ENCODE measurements around the gene CYP46A1.

DNA sequence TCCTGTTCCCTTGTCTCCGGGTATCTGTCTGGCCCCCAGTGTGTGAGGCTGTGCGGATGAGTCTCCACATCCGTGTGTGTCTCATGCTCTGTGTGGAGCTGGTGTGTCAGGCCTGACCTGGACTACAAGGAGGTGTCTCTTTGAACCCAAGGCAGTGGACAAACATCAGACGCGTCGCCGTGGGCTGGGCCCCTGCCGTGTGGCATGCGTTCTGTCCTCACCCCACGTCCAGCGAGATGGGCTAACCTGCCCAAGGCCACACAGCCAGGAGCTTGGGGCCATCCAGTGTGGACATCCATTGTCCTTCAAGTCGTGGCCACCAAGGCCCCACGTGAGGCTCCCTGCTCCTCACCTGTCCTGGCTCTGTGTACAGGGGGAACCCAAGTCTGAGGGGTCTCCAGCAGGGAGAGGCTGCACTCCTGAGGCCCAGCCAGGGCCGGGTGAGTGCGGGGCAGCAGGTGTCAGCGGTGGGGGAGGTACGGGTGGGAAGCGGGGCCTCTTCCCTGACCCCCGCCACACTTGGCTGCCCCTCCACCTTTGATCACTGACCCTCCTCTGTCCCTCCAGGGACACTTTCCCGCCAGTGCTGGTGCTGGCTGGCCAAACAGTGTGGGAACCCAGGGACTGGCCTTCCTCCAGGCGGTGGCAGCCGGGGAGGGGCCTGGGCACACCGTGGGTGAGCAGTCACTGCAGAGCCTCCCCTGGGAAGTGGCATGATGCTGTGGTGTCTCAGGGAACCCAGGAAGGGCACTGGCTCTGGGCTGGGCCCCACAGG lies 48.5 kb downstream of the CYP46A1 start:
- TF ChIP-seq, protein P1, sequence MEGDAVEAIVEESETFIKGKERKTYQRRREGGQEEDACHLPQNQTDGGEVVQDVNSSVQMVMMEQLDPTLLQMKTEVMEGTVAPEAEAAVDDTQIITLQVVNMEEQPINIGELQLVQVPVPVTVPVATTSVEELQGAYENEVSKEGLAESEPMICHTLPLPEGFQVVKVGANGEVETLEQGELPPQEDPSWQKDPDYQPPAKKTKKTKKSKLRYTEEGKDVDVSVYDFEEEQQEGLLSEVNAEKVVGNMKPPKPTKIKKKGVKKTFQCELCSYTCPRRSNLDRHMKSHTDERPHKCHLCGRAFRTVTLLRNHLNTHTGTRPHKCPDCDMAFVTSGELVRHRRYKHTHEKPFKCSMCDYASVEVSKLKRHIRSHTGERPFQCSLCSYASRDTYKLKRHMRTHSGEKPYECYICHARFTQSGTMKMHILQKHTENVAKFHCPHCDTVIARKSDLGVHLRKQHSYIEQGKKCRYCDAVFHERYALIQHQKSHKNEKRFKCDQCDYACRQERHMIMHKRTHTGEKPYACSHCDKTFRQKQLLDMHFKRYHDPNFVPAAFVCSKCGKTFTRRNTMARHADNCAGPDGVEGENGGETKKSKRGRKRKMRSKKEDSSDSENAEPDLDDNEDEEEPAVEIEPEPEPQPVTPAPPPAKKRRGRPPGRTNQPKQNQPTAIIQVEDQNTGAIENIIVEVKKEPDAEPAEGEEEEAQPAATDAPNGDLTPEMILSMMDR (IDR thresholded peaks at IDR 0.05), result no peak
- no peak for TF ChIP-seq ZFX (IDR thresholded peaks at IDR 0.05; ENCODE audit: borderline replicate concordance)

Measured in 22Rv1 (cell line).